Measurements from ENCODE around the gene CRYL1. TPM values are rescaled to one million over a fixed set of nuclear protein-coding genes. Genes with fewer than 3 reads are reported as not detected.

The CRYL1 gene
- total RNA-seq, 1 experiment from 2014 or later = 2.9 TPM

DNA sequence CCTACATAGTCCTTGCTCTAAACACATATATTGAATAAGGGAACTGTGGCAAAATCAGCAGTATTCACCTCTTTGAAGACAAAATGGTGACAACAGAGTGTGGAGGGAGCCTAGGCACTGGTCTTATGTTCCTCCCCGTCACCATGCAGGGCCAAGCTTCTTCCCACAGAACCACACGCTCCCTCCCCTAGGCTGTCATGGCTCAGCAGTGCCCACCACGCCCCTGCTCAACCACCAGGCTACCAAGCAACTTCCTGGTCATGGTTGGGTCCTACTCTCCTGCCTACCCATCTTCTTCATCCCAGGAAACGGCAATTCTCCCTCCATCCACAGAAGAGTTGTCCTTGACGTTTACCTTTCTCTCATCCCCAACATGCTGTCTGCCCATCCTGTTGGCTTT is 126.1 kb downstream of the CRYL1 start:
- no peak for TF ChIP-seq TEAD1 (CRISPR knock-in tag; IDR thresholded peaks at IDR 0.05)
- TF ChIP-seq GTF2I (CRISPR knock-in tag; conservative IDR thresholded peaks at IDR 0.05) = no peak
- TF ChIP-seq MXD4 (CRISPR knock-in tag; IDR thresholded peaks at IDR 0.05; ENCODE audit: borderline replicate concordance) = no peak
- no peak for TF ChIP-seq SP1 (CRISPR knock-in tag; conservative IDR thresholded peaks at IDR 0.05)
- TF ChIP-seq ZNF263 (CRISPR knock-in tag; IDR thresholded peaks at IDR 0.05; ENCODE audit: low read depth) = no peak
- TF ChIP-seq AFF4 (CRISPR knock-in tag; IDR thresholded peaks at IDR 0.05; ENCODE audit: borderline replicate concordance) = no peak
- no peak for TF ChIP-seq RORB (CRISPR knock-in tag; IDR thresholded peaks at IDR 0.05)
- TF ChIP-seq, protein P1, sequence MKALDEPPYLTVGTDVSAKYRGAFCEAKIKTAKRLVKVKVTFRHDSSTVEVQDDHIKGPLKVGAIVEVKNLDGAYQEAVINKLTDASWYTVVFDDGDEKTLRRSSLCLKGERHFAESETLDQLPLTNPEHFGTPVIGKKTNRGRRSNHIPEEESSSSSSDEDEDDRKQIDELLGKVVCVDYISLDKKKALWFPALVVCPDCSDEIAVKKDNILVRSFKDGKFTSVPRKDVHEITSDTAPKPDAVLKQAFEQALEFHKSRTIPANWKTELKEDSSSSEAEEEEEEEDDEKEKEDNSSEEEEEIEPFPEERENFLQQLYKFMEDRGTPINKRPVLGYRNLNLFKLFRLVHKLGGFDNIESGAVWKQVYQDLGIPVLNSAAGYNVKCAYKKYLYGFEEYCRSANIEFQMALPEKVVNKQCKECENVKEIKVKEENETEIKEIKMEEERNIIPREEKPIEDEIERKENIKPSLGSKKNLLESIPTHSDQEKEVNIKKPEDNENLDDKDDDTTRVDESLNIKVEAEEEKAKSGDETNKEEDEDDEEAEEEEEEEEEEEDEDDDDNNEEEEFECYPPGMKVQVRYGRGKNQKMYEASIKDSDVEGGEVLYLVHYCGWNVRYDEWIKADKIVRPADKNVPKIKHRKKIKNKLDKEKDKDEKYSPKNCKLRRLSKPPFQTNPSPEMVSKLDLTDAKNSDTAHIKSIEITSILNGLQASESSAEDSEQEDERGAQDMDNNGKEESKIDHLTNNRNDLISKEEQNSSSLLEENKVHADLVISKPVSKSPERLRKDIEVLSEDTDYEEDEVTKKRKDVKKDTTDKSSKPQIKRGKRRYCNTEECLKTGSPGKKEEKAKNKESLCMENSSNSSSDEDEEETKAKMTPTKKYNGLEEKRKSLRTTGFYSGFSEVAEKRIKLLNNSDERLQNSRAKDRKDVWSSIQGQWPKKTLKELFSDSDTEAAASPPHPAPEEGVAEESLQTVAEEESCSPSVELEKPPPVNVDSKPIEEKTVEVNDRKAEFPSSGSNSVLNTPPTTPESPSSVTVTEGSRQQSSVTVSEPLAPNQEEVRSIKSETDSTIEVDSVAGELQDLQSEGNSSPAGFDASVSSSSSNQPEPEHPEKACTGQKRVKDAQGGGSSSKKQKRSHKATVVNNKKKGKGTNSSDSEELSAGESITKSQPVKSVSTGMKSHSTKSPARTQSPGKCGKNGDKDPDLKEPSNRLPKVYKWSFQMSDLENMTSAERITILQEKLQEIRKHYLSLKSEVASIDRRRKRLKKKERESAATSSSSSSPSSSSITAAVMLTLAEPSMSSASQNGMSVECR (CRISPR knock-in tag; IDR thresholded peaks at IDR 0.05; ENCODE audit: borderline replicate concordance) = no peak
- TF ChIP-seq, protein P2, sequence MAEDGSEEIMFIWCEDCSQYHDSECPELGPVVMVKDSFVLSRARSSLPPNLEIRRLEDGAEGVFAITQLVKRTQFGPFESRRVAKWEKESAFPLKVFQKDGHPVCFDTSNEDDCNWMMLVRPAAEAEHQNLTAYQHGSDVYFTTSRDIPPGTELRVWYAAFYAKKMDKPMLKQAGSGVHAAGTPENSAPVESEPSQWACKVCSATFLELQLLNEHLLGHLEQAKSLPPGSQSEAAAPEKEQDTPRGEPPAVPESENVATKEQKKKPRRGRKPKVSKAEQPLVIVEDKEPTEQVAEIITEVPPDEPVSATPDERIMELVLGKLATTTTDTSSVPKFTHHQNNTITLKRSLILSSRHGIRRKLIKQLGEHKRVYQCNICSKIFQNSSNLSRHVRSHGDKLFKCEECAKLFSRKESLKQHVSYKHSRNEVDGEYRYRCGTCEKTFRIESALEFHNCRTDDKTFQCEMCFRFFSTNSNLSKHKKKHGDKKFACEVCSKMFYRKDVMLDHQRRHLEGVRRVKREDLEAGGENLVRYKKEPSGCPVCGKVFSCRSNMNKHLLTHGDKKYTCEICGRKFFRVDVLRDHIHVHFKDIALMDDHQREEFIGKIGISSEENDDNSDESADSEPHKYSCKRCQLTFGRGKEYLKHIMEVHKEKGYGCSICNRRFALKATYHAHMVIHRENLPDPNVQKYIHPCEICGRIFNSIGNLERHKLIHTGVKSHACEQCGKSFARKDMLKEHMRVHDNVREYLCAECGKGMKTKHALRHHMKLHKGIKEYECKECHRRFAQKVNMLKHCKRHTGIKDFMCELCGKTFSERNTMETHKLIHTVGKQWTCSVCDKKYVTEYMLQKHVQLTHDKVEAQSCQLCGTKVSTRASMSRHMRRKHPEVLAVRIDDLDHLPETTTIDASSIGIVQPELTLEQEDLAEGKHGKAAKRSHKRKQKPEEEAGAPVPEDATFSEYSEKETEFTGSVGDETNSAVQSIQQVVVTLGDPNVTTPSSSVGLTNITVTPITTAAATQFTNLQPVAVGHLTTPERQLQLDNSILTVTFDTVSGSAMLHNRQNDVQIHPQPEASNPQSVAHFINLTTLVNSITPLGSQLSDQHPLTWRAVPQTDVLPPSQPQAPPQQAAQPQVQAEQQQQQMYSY (CRISPR knock-in tag; IDR thresholded peaks at IDR 0.05) = no peak
- TF ChIP-seq ZNF416 (CRISPR knock-in tag; IDR thresholded peaks at IDR 0.05) = no peak
- TF ChIP-seq HMGA2 (CRISPR knock-in tag; IDR thresholded peaks at IDR 0.05) = no peak
- no peak for TF ChIP-seq ZNF396 (CRISPR knock-in tag; IDR thresholded peaks at IDR 0.05; ENCODE audit: borderline replicate concordance)
- TF ChIP-seq ZNF317 (CRISPR knock-in tag; IDR thresholded peaks at IDR 0.05; ENCODE audit: borderline replicate concordance, low read depth) = no peak
- TF ChIP-seq EMX1 (CRISPR knock-in tag; IDR thresholded peaks at IDR 0.05) = no peak
- no peak for TF ChIP-seq USF1 (CRISPR knock-in tag; IDR thresholded peaks at IDR 0.05)
- TF ChIP-seq, protein P3, sequence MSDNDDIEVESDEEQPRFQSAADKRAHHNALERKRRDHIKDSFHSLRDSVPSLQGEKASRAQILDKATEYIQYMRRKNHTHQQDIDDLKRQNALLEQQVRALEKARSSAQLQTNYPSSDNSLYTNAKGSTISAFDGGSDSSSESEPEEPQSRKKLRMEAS (CRISPR knock-in tag; IDR thresholded peaks at IDR 0.05) = no peak
- no peak for TF ChIP-seq ZNF232 (CRISPR knock-in tag; IDR thresholded peaks at IDR 0.05)
- ATAC-seq = no peak
- ChIA-PET CTCF (no interaction called here), POLR2A (no interaction called here)
- no peaks in the 10 kb centered on the region for H3K4me1 Mint-ChIP-seq
- DNase-seq (ENCODE audit: low spot score) = no peak
- H3K36me3 Mint-ChIP-seq = no peaks in the 10 kb centered on the region
- peaks cover 7% of the 10 kb centered on the region for H3K9me3 Mint-ChIP-seq
- H3K27me3 Mint-ChIP-seq (ENCODE audit: low read depth) = no peaks in the 10 kb centered on the region
- H3K4me3 Mint-ChIP-seq = no peak overlapping the region
- no peak overlapping the region for H3K27ac Mint-ChIP-seq

Data from WTC11 (cell line).